HG03175 (cell line): ENCODE measurements around the gene BBS12.

Source experiments
- ATAC-seq: cut with Tn5 transposase; IDR thresholded peaks from one replicate; pipeline ENCODE4 v1.9.1; 2021; ENCODE audit warnings: mild to moderate bottlenecking, moderate library complexity; ENCODE audit not compliant: unreplicated experiment

Gene BBS12

GRCh38 chr4:122732329-122733026, at the start of gene BBS12:
Gene BBS12, plus strand, starts transcription at chr4:122732704. Its CDS starts 9,189 bp downstream, at chr4:122741893.
- peak; percentile 100 for ATAC-seq

- no peak for ATAC-seq
Measured at GRCh38 chr4:122686691-122687090, 45.8 kb upstream of the BBS12 start.

DNA sequence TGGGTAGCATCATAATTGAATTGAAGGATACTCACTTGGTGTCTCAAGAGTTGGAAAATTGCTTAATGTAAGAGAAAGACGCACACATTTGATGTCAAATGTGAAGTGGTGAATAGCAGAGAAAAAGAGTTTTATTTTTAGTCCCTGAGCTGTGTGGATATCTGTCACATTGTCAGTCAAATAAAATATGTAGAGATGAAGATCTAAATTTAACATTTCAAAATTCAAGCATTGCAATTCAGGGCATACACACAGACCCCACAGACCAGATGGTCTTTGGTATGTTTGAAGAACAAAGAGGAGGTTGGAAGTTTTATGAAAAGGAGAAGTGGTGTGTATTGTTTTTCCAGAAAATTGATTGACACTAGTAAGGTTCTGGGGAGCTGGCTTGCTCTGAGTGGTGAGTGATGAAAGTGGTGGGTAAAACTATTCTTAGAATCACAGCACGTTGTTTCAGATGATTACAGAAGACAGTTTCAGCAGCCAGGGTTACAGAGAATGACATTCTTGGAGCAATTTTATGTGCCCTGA, 44.9 kb upstream of the BBS12 start:
- ATAC-seq, result no peak

DNA sequence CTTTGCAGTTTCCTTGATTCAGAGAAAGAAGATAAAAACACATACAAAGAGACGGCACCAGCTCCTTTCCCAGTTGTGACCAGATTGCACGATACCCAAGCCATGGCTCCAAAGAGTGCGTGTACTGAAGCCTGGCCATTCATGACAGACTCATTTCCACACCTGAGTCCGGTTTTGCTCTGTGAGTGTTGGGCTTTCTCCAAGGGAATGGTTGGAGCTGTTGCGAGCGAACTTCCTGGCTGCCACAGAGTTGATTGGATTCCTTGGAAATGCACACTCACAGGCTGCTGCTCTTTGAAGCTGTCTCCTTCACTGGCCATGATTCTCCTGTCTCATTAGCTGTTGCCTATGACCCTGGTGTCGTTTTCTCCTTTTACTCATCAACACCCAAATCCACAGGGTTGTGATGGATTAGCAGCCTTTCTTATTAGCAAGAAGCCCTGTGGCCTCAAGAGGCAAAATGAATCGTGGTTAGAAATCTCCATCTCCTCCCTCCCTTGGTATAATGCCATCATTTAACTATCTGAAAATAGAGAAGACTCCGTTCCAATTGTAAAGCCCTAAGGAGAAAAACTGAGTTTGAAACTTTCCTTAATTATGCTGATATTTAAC, 43.9 kb upstream of the BBS12 start:
- ATAC-seq, result no peak

DNA sequence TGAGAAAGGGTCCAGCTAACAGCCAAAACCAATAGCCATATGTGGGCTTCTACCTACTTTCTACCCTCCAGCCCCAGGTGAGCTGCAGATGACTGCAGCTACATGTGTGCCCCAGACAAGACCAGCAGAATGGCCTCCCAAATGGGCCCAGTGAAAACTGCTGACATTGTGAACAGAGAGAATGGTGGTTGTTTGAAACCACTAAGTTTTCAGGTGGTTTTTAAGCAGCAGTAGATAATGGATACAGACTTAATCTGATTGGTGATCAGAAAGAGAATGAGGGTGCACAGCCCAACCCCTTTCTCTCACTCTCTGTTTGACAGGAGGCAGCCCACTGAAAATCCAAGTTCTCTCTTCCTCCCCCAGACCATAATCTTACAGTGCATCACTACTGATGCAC, 42.5 kb upstream of the BBS12 start:
- ATAC-seq, result peak; percentile 90

GRCh38 chr4:122691988-122692387, 40.5 kb upstream of the BBS12 start:
- no peak for ATAC-seq

- ATAC-seq, result no peak
Measured at GRCh38 chr4:122692641-122693520, 39.6 kb upstream of the BBS12 start.

- ATAC-seq, result no peak
Measured at GRCh38 chr4:122695226-122695625, 37.3 kb upstream of the BBS12 start.

DNA sequence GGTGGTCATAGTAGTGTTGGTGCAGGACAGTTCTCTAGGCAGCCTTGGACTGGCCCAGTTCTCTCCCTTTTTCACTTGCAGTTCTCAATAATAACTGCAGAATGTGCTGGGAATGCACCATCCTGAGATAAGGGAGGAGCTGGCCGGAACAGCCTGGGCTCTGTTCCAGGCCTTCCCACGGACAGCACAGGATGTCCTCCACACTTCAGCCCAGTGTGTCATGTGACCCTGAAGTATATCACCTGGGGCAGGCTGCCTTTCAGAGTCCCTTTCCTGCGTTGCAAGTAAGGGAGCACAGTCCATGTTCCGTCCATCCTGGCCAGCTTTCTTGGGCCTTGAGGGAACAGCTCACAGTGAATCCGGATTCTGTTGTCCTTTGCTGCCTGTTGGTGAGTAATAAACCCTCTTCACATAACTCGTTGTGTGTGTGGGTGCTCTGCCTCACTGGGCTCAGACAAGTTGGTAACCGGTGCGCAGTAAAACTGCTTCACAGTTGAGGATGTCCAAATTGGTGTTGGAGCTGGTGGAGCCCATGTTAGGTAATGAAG, 32.3 kb upstream of the BBS12 start:
- no peak for ATAC-seq

GRCh38 chr4:122701061-122701460, 31.4 kb upstream of the BBS12 start:
- ATAC-seq, result no peak

GRCh38 chr4:122701965-122702364, 30.5 kb upstream of the BBS12 start:
- no peak for ATAC-seq

GRCh38 chr4:122702939-122703338, 29.6 kb upstream of the BBS12 start:
- no peak for ATAC-seq

DNA sequence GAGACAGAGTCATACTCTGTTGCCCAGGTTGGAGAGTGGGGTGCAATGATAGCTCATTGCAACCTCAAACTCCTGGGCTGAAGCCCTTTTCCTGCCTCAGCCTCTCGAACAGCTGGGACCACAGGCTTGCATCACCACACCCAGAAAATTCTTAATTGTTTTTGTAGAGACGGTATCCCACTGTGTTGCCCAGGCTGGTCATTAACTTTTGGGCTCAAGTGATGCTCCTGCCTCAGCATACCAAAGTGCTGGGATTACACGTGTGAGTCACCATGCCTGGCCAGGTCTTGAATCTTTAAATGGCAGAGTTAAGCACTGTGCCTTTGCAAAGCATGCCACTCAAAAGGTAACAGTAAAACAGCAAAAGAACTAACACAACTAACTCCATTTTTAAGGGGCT, 28.6 kb upstream of the BBS12 start:
- no peak for ATAC-seq

GRCh38 chr4:122705009-122705408, 27.5 kb upstream of the BBS12 start:
- ATAC-seq, result no peak

DNA sequence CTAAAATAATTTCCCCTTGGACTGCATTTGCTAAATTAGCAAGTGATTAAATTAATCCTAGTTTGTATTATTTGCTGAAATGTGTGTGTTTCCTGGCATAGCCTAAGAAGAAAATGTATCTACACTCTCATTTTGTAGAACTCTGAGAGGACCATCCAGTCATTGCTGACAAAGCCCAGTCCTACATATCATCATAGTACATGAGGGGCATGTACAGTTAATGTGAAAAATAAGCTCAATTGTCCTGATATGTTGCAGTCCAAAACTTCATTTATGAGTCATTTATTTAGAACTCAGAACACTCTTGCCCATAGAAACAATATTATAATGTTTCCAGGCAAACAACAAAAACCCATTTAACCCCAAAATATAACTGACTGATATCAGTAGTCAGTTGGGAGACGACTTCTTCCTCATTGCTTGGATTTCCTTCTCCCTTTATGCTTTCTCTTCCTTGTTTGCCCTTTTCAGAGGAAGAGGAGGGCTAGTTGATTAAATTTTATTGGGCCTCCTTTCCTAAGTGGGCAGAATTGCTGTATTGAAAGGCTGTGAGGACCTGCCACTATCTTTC, 26.9 kb upstream of the BBS12 start:
- no peak for ATAC-seq

- ATAC-seq, result no peak
Measured at GRCh38 chr4:122706511-122706910, 26.0 kb upstream of the BBS12 start.

DNA sequence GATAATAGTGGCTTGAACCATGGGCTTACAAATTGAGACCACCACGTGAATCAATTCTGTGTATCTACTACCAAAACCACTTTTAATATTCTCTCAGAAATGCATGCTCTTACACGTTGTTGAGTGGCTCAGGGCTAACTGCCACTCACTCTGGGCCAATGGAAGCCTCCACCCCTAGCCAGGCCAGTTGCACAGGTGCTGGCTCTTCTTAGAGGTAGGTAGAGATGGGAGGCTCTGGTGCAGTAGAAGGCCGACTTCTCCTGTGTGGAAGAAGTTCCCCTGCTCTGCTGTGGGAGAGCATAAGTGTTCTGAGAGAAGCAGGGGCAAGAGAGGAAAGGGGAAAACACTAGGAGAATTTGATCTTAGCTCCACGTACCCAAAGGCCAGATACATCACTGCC, 25.0 kb upstream of the BBS12 start:
- no peak for ATAC-seq

DNA sequence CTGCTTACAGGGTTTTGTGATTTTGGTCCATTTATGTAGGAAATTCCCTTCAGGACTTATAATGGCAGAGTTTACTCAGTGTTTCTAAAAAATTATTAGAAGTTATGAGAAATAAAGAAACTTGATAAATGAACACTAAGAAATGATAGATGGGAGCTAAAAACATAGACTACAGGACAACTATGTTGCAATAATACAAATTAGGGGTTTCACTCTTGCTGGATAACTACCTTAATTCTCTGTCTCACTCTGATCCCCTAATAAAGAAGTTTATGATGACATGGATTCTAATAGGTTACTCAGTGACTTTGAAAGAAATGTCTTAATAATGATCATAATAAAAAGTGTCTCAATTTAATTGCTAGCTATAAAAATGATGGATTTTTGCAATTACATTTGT, 23.3 kb upstream of the BBS12 start:
- no peak for ATAC-seq

GRCh38 chr4:122710434-122711308, 21.8 kb upstream of the BBS12 start:
- ATAC-seq, result peak; percentile 74

GRCh38 chr4:122711919-122712318, 20.6 kb upstream of the BBS12 start:
- no peak for ATAC-seq
